Fibroblast of the aortic adventitia (primary cell): ENCODE results near the gene SENP3. TPM values are rescaled to one million over a fixed set of nuclear protein-coding genes. Genes with fewer than 3 reads are reported as not detected.

Source experiments
- DNase-seq: peaks from one replicate; pipeline ENCODE4 v3.0.0-alpha.2; 2010; ENCODE audit warnings: low read depth
- H3K4me3 ChIP-seq: 2 replicates; pipeline ENCODE4 v1.5.1; 2011; ENCODE audit warnings: low read depth, mild to moderate bottlenecking, control low read depth, low read length, moderate library complexity
- CTCF ChIP-seq: IDR thresholded peaks from 2 replicates; pipeline ENCODE4 v1.5.1; 2011; ENCODE audit warnings: mild to moderate bottlenecking, low read length, control low read depth, inconsistent platforms; ENCODE audit not compliant: insufficient read depth
- total RNA-seq: library from RNA; depleted of rRNA; stranded (reverse); fragments of >200 nt; gene quantifications from 2 replicates; pipeline ENCODE4 v1.2.3, GENCODE V29; 2012; ENCODE audit warnings: low replicate concordance

Gene SENP3
- total RNA-seq, 1 donor: 60.4 TPM

GRCh38 chr17:7575959-7576358 lies 14.2 kb downstream of the SENP3 start:
- DNase-seq: no peak
- no peak for TF ChIP-seq CTCF
- H3K4me3 ChIP-seq: no peak overlapping the region

GRCh38 chr17:7576432-7576937 lies 14.8 kb downstream of the SENP3 start:
- TF ChIP-seq CTCF: no peak
- H3K4me3 ChIP-seq: no peak overlapping the region
- no peak for DNase-seq

GRCh38 chr17:7577327-7578199 lies 15.8 kb downstream of the SENP3 start:
- no peak for DNase-seq
- no peak overlapping the region for H3K4me3 ChIP-seq
- no peak for TF ChIP-seq CTCF

- TF ChIP-seq CTCF: no peak
- peak within 1 kb of the TSS; percentile 48 for H3K4me3 ChIP-seq
- peak; percentile 88 for DNase-seq
These were observed 17.5 kb downstream of the SENP3 start, which contains the start of gene CD68 for GRCh38 chr17:7579001-7579833. CD68 (plus strand) TSS chr17:7579638; CDS start chr17:7579678, 40 bp downstream.

DNA sequence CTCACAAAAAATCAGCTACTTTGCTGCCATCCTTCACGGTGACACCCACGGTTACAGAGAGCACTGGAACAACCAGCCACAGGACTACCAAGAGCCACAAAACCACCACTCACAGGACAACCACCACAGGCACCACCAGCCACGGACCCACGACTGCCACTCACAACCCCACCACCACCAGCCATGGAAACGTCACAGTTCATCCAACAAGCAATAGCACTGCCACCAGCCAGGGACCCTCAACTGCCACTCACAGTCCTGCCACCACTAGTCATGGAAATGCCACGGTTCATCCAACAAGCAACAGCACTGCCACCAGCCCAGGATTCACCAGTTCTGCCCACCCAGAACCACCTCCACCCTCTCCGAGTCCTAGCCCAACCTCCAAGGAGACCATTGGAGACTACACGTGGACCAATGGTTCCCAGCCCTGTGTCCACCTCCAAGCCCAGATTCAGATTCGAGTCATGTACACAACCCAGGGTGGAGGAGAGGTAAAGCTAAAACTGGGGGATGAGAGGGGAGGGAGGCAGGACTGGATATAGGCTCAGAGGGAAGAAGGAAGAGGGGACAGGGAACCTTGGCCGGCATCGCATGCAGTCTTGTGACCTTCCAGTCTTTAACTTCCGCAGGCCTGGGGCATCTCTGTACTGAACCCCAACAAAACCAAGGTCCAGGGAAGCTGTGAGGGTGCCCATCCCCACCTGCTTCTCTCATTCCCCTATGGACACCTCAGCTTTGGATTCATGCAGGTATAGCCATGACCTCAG lies 18.3 kb downstream of the SENP3 start:
- DNase-seq: no peak
- TF ChIP-seq CTCF: no peak
- peak overlapping the region; percentile 48 for H3K4me3 ChIP-seq
